Upper lobe of left lung (tissue), 6 donors: Measurements from ENCODE around the gene HM13. TPM values are rescaled to one million over a fixed set of nuclear protein-coding genes. Genes with fewer than 3 reads are reported as not detected.
"Not testable (repeated sequence)": the region's sequence is repeated elsewhere in the genome, so short reads cannot be mapped to it uniquely, and the experiment has no call there.

ENCODE experiments used
- ATAC-seq, 2 donors: fragments of 200-7000 bp; cut with Tn5 transposase; one replicate each; pipeline ENCODE4 v1.9.1; 2022; ENCODE audit warnings: mild to moderate bottlenecking in 2 of 2, moderate library complexity in 2 of 2; ENCODE audit not compliant: low FRiP score in 2 of 2
- DNase-seq, 2 donors: peaks; one replicate each; pipeline ENCODE4 v3.0.0-alpha.2; 2019 to 2020
- H3K27ac ChIP-seq, 4 donors: fragments of 200-600 bp; sonication (generic); one replicate each; pipeline ENCODE4 v1.5.1; 2016 to 2019
- H3K27me3 ChIP-seq, 4 donors: fragments of 200-600 bp; sonication (generic); one replicate each; pipeline ENCODE4 v1.5.1; 2017 to 2019
- H3K36me3 ChIP-seq, 4 donors: fragments of 200-600 bp; sonication (generic); one replicate each; pipeline ENCODE4 v1.5.1; 2016 to 2019
- H3K4me1 ChIP-seq, 4 donors: fragments of 200-600 bp; sonication (generic); one replicate each; pipeline ENCODE4 v1.5.1; 2018 to 2019
- H3K4me3 ChIP-seq, 4 donors: fragments of 200-600 bp; sonication (generic); one replicate each; pipeline ENCODE4 v1.5.1; 2017 to 2019; ENCODE audit warnings: mild to moderate bottlenecking in 2 of 4, moderate library complexity in 1 of 4
- H3K9me3 ChIP-seq, 4 donors: fragments of 200-600 bp; sonication (generic); one replicate each; pipeline ENCODE4 v1.5.1; 2018 to 2019
- CTCF ChIP-seq, 6 experiments: fragments of 450-650 bp in 4 of 6; fragments of 200-600 bp in 2 of 6; sonication (generic) in 2 of 6; IDR thresholded peaks; one replicate each; pipeline ENCODE4 v1.5.1; 2016 to 2019; ENCODE audit warnings: antibody characterized with exemption in 6 of 6
- EP300 ChIP-seq, 4 donors: sonication (generic); formaldehyde crosslinking; IDR thresholded peaks; one replicate each; pipeline ENCODE4 v1.5.1; 2017; ENCODE audit warnings: antibody characterized with exemption in 4 of 4, control low read depth in 2 of 4
- POLR2A ChIP-seq, 4 donors: fragments of 450-650 bp; IDR thresholded peaks; one replicate each; pipeline ENCODE4 v1.5.1; 2016 to 2017; ENCODE audit warnings: antibody characterized with exemption in 4 of 4, mild to moderate bottlenecking in 2 of 4
- POLR2AphosphoS5 ChIP-seq, 2 donors: sonication (generic); formaldehyde crosslinking; IDR thresholded peaks; one replicate each; pipeline ENCODE4 v1.5.1; 2017; ENCODE audit warnings: antibody characterized with exemption in 2 of 2
- WGBS, 2 donors: methylation state at CpG; one replicate each; pipeline ENCODE4 v1.1.5; 2017 to 2018; 5-methylcytosine and 5-hydroxymethylcytosine counted together
- total RNA-seq, 6 donors: library from RNA; depleted of rRNA in 4 of 6; stranded (reverse); fragments of >200 nt in 4 of 6; gene quantifications; one replicate each; pipeline versions ENCODE4 v1.1.0 to v1.2.1, GENCODE V29; 2016 to 2021
- donor health status: DM: no; HTN: no; CAD: no; lungs with moderate emphysema.
- donor health status: DM: no; HTN: yes; CAD: no; lungs with severe emphysema.

HM13 gene
- total RNA-seq = 100 to 1,000 TPM in 2 of 6 donors, 10 to 100 TPM in 4; 58.7 to 186 (median 81.6) TPM

- H3K27ac ChIP-seq = peak within 1 kb of the TSS; percentile 79 to 91 (median 86)
- 1% methylated on average over 37 to 70 of the region's 86 CpGs for WGBS, 2 donors
- H3K9me3 ChIP-seq = no peaks in the 10 kb centered on the region
- peak; percentile 93 to 100 for DNase-seq
- peak within 1 kb of the TSS; percentile 78 to 97 (median 88) for H3K4me3 ChIP-seq
- no peaks in the 10 kb centered on the region for H3K27me3 ChIP-seq
- H3K4me1 ChIP-seq = peaks cover 27 to 49% (median 34%) of the 10 kb centered on the region in 4 donors
- TF ChIP-seq POLR2AphosphoS5 (IDR thresholded peaks at IDR 0.05) (peak; percentile 83 to 87), EP300 (IDR thresholded peaks at IDR 0.05) (no peak), POLR2A (IDR thresholded peaks at IDR 0.05) (peak in 3 of 4 donors; percentile 67 to 88 (median 80)), CTCF (IDR thresholded peaks at IDR 0.05) (peak; percentile 96 to 99 (median 98))
- peaks cover 0 to 9% (median 3%) of the 10 kb centered on the region in 4 donors for H3K36me3 ChIP-seq
- peak; percentile 97 to 99 for ATAC-seq
Observed at GRCh38 chr20:31514154-31515071, at the start of gene HM13. TSS of gene HM13 (plus strand) at chr20:31514442. CDS start at chr20:31514552, 110 bp downstream.

GRCh38 chr20:31470946-31471345, 43.3 kb upstream of the HM13 start:
- not testable (repeated sequence) for DNase-seq, H3K27ac ChIP-seq, ATAC-seq, H3K4me3 ChIP-seq, H3K9me3 ChIP-seq, H3K36me3 ChIP-seq
- no CpG with 5 or more reads among the region's 33 CpGs for WGBS, 2 donors
- Histone ChIP-seq H3K4me1 (peaks cover 8 to 19% (median 10%) of the 10 kb centered on the region in 4 donors), H3K27me3 (peaks cover 0 to 10% (median 4%) of the 10 kb centered on the region in 4 donors)

- H3K36me3 ChIP-seq = no peaks in the 10 kb centered on the region
- H3K9me3 ChIP-seq = no peaks in the 10 kb centered on the region
- peaks cover 0 to 13% (median 4%) of the 10 kb centered on the region in 4 donors for H3K27me3 ChIP-seq
- ATAC-seq = peak; percentile 28 to 50
- no peak for DNase-seq
- TF ChIP-seq EP300 (IDR thresholded peaks at IDR 0.05) (no peak), CTCF (IDR thresholded peaks at IDR 0.05) (no peak), POLR2AphosphoS5 (IDR thresholded peaks at IDR 0.05) (no peak), POLR2A (IDR thresholded peaks at IDR 0.05) (no peak)
- H3K27ac ChIP-seq = no peak overlapping the region
- WGBS, 2 donors = 67 to 81% methylated on average over 3 to 8 of the region's 8 CpGs
- H3K4me3 ChIP-seq = no peak overlapping the region
- peaks cover 8 to 19% (median 10%) of the 10 kb centered on the region in 4 donors for H3K4me1 ChIP-seq
Observed at GRCh38 chr20:31472395-31473330, 41.6 kb upstream of the HM13 start.

- 75 to 91% methylated on average over 5 of the region's 5 CpGs for WGBS, 2 donors
- Histone ChIP-seq H3K36me3 (no peaks in the 10 kb centered on the region), H3K4me3 (no peak overlapping the region), H3K4me1 (peaks cover 8 to 19% (median 10%) of the 10 kb centered on the region in 4 donors), H3K9me3 (no peaks in the 10 kb centered on the region), H3K27me3 (peaks cover 0 to 13% (median 4%) of the 10 kb centered on the region in 4 donors), H3K27ac (no peak overlapping the region)
- DNase-seq (no peak), ATAC-seq (no peak)
- no peak for TF ChIP-seq POLR2AphosphoS5 (IDR thresholded peaks at IDR 0.05)
- TF ChIP-seq POLR2A (IDR thresholded peaks at IDR 0.05) = no peak
- no peak for TF ChIP-seq CTCF (IDR thresholded peaks at IDR 0.05)
- TF ChIP-seq EP300 (IDR thresholded peaks at IDR 0.05) = no peak
Observed at GRCh38 chr20:31473331-31474096, 40.7 kb upstream of the HM13 start.
